K562 (cell line): Measurements from ENCODE around the gene OCA2. TPM values are rescaled to one million over a fixed set of nuclear protein-coding genes. Genes with fewer than 3 reads are reported as not detected.

ENCODE experiments used
- ATAC-seq: fragments of 200-7000 bp; cut with Tn5 transposase; 3 replicates; pipeline ENCODE4 v1.9.1; 2020; ENCODE audit warnings: moderate library complexity
- BruUV-seq: library from RNA; stranded (reverse); fragments of 400-500 nt; replicated peaks from 2 replicates; lab custom pipeline; 2021; lab: Mats Ljungman, UMichigan
- CTCF ChIA-PET: fragments of 300-600 bp; formaldehyde crosslinking; extraction: SDS; loops from one replicate; lab custom pipeline; 2021; ENCODE audit warnings: low intra/inter-chr PET ratio; lab: Yijun Ruan, JAX
- POLR2A ChIA-PET: fragments of 300-600, 350-650 bp; sonication (Branson Sonifier 250); formaldehyde crosslinking; extraction: SDS; loops from one replicate; lab custom pipeline; 2021; ENCODE audit warnings: antibody characterized with exemption, inconsistent platforms; lab: Yijun Ruan, JAX
- DNase-seq, 4 experiments: peaks; one replicate each; pipeline versions ENCODE4 v3.0.0 to v3.0.0-alpha.2; 2011 to 2018; ENCODE audit warnings: low spot score in 3 of 4, mixed read lengths in 3 of 4; ENCODE audit errors: extremely low read depth in 1 of 4
- FAIRE-seq: peaks from 2 replicates; lab custom pipeline; 2011; peaks lifted over from hg19 to GRCh38; lab: Jason Lieb, UNC
- H2AFZ ChIP-seq: 2 replicates; pipeline ENCODE4 v1.6.0; 2011; ENCODE audit warnings: low read depth, low read length, control low read depth, inconsistent platforms
- H3K27ac ChIP-seq: fragments of 200-600 bp; 3 replicates; pipeline ENCODE4 v1.8.0; 2011; ENCODE audit warnings: low read depth, mild to moderate bottlenecking, control low read depth, inconsistent platforms, low read length, moderate library complexity, mixed read lengths; ENCODE audit errors: extremely low read depth
- H3K27me3 ChIP-seq, 2 experiments: fragments of 300-600 bp in 1 of 2; 2 replicates in 1 of 2; 3 replicates in 1 of 2; pipeline versions ENCODE4 v1.6.0 to v1.8.0; 2011; ENCODE audit warnings: inconsistent platforms in 2 of 2, low read length in 2 of 2, mild to moderate bottlenecking in 1 of 2, mixed read lengths in 1 of 2, moderate library complexity in 1 of 2; ENCODE audit not compliant: control insufficient read depth in 2 of 2, insufficient read depth in 2 of 2
- H3K36me3 ChIP-seq: fragments of 300-600 bp; 3 replicates; pipeline ENCODE4 v1.8.0; 2011; ENCODE audit warnings: mild to moderate bottlenecking, low read length, inconsistent platforms; ENCODE audit not compliant: control insufficient read depth, insufficient read depth
- H3K4me1 ChIP-seq, 2 experiments: fragments of 200-600 bp in 1 of 2; replicated peaks in 1 of 2; 2 replicates in 1 of 2; 3 replicates in 1 of 2; pipeline versions ENCODE4 v1.5.1 to v1.8.0; 2011; ENCODE audit warnings: inconsistent platforms in 2 of 2, low read length in 2 of 2, mild to moderate bottlenecking in 1 of 2, mixed read lengths in 1 of 2, moderate library complexity in 1 of 2; ENCODE audit not compliant: control insufficient read depth in 2 of 2, insufficient read depth in 2 of 2
- H3K4me2 ChIP-seq: 2 replicates; pipeline ENCODE4 v1.6.1; 2011; ENCODE audit warnings: low read length, control low read depth, inconsistent platforms, mixed read lengths; ENCODE audit not compliant: insufficient read depth
- H3K4me3 ChIP-seq: fragments of 200-600 bp; sonication (generic), shearing (Covaris generic); 2 replicates; pipeline ENCODE4 v1.5.1; 2016; ENCODE audit warnings: control low read depth, inconsistent platforms
- H3K79me2 ChIP-seq: fragments of 200-600 bp; 3 replicates; pipeline ENCODE4 v1.8.0; 2011; ENCODE audit warnings: low read length, inconsistent platforms; ENCODE audit not compliant: control insufficient read depth, insufficient read depth
- H3K9ac ChIP-seq, 2 experiments: 2 replicates each; pipeline versions ENCODE4 v1.6.0 to v1.6.1; 2011; ENCODE audit warnings: low read depth in 2 of 2, low read length in 2 of 2, control low read depth in 1 of 2, inconsistent platforms in 1 of 2, mild to moderate bottlenecking in 1 of 2, mixed read lengths in 1 of 2; ENCODE audit not compliant: insufficient read depth in 1 of 2
- H3K9me1 ChIP-seq: one replicate; pipeline ENCODE4 v1.6.0; 2011; ENCODE audit warnings: inconsistent platforms, mild to moderate bottlenecking, low read length, moderate library complexity; ENCODE audit not compliant: control insufficient read depth, insufficient read depth
- H3K9me3 ChIP-seq: replicated peaks from 2 replicates; pipeline ENCODE4 v1.5.1; 2011; ENCODE audit warnings: low read depth, low read length, inconsistent platforms; ENCODE audit not compliant: control insufficient read depth, insufficient read depth
- H4K20me1 ChIP-seq: replicated peaks from 2 replicates; pipeline ENCODE4 v1.6.1; 2011; ENCODE audit warnings: low read length, inconsistent platforms, mixed read lengths; ENCODE audit not compliant: control insufficient read depth, insufficient read depth
- EP300 ChIP-seq: IDR thresholded peaks from 2 replicates; pipeline ENCODE4 v1.6.1; 2012; ENCODE audit warnings: low read length, improper control_type of control experiment
- FOS ChIP-seq: IDR thresholded peaks from 3 replicates; pipeline ENCODE4 v1.6.1; 2011; ENCODE audit not compliant: insufficient read length; ENCODE audit errors: extremely low read depth
- MAFF ChIP-seq: IDR thresholded peaks from 2 replicates; pipeline ENCODE4 v1.6.1; 2012; ENCODE audit warnings: low read length, improper control_type of control experiment
- NFYB ChIP-seq: IDR thresholded peaks from 2 replicates; pipeline ENCODE4 v1.6.1; 2011; ENCODE audit warnings: mild to moderate bottlenecking, moderate library complexity; ENCODE audit not compliant: insufficient read length; ENCODE audit errors: extremely low read depth
- NONO ChIP-seq, 2 experiments: fragments of 200-400 bp in 1 of 2; fragments of 450-650 bp in 1 of 2; formaldehyde crosslinking in 1 of 2; IDR thresholded peaks; 2 replicates each; pipeline ENCODE4 v1.6.1; 2017; ENCODE audit warnings: low read depth in 2 of 2, mild to moderate bottlenecking in 2 of 2, moderate library complexity in 2 of 2, low read length in 1 of 2
- OTX1 ChIP-seq: fragments of 450-650 bp; formaldehyde crosslinking; IDR thresholded peaks from 2 replicates; pipeline ENCODE4 v1.4.0; 2022; ENCODE audit warnings: mild to moderate bottlenecking
- PHTF2 ChIP-seq: fragments of 250-450 bp; sonication (Bioruptor Pico); IDR thresholded peaks from 2 replicates; pipeline ENCODE4 v1.5.0; 2021; ENCODE audit warnings: mild to moderate bottlenecking
- RBM39 ChIP-seq: fragments of 200-400 bp; formaldehyde crosslinking; optimal IDR thresholded peaks from 2 replicates; pipeline ENCODE3; 2018; ENCODE audit warnings: low read depth, low read length
- whole genome bisulfite sequencing: fragments of 100-300 bp; shearing (Covaris generic); methylation state at CpG from one replicate; pipeline ENCODE4 v1.1.6; 2016; ENCODE audit warnings: low coverage, mixed read lengths; ENCODE audit not compliant: insufficient coverage; ENCODE audit errors: missing lambda C conversion rate; 5-methylcytosine and 5-hydroxymethylcytosine counted together
- in situ Hi-C: fragments of 300-500 bp; cut with MboI; formaldehyde crosslinking; loops from 4 replicates; pipeline ENCODE4 v1.15.0; 2018; ENCODE audit warnings: inconsistent platforms, mixed read lengths
- intact Hi-C: fragments of 100-400 bp; cut with micrococcal nuclease; formaldehyde crosslinking; loops from 2 replicates; pipeline ENCODE4 v1.14.2; 2022
- polyA plus RNA-seq, 8 experiments: library from polyadenylated mRNA; depleted of rRNA in 4 of 8; stranded (reverse) in 5 of 8; unstranded in 3 of 8; fragments of >200 nt; fragmentation: Nextera tagmentation in 2 of 8; fragmentation: Illumina TruSeq in 1 of 8; extraction: Ambion mirVana in 2 of 8; extraction: Trizol in 1 of 8; gene quantifications; 2 replicates each; pipeline versions ENCODE4 v1.2.1 to v1.2.3, GENCODE V29; 2011 to 2014; ENCODE audit warnings: inconsistent platforms in 1 of 8, missing spikeins in 1 of 8
- total RNA-seq, 7 experiments: library from RNA; depleted of rRNA in 6 of 7; stranded (reverse); fragments of >200 nt in 6 of 7; fragmentation: Illumina TruSeq in 2 of 7; extraction: Trizol in 2 of 7; gene quantifications; 2 replicates each; pipeline versions ENCODE4 v1.2.1 to v1.2.3, GENCODE V29; 2011 to 2021; ENCODE audit warnings: low replicate concordance in 1 of 7
- TF ChIP-seq, protein P1 (sequence below): fragments of 450-650 bp; conservative IDR thresholded peaks from 2 replicates; pipeline ENCODE4 v1.6.1; 2016; ENCODE audit warnings: missing genetic modification characterization, low read depth, mild to moderate bottlenecking, missing compliant biosample characterization, moderate library complexity
- TF ChIP-seq, protein P2 (sequence below): fragments of 250-450 bp; sonication (Bioruptor Pico); IDR thresholded peaks from 2 replicates; pipeline ENCODE4 v1.5.0; 2021; ENCODE audit warnings: mild to moderate bottlenecking, moderate library complexity
- TF ChIP-seq, protein P3 (sequence below): fragments of 250-450 bp; sonication (Bioruptor Pico); IDR thresholded peaks from 2 replicates; pipeline ENCODE4 v1.5.0; 2020; ENCODE audit warnings: mild to moderate bottlenecking
- TF ChIP-seq, protein P4 (sequence below): IDR thresholded peaks from 3 replicates; pipeline ENCODE4 v1.6.1; 2011; ENCODE audit warnings: borderline replicate concordance, mild to moderate bottlenecking; ENCODE audit not compliant: insufficient read length, insufficient read depth

OCA2 gene
- total and polyA plus RNA-seq, 9 of the 15 experiments (the other 6 are each of a cell fraction or from before 2014, with no cell fraction given): 0.07 to 0.59 (median 0.17) TPM; not detected in 1

- TF ChIP-seq, protein P1, sequence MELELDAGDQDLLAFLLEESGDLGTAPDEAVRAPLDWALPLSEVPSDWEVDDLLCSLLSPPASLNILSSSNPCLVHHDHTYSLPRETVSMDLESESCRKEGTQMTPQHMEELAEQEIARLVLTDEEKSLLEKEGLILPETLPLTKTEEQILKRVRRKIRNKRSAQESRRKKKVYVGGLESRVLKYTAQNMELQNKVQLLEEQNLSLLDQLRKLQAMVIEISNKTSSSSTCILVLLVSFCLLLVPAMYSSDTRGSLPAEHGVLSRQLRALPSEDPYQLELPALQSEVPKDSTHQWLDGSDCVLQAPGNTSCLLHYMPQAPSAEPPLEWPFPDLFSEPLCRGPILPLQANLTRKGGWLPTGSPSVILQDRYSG (tag): no peak
- TF ChIP-seq, protein P2, sequence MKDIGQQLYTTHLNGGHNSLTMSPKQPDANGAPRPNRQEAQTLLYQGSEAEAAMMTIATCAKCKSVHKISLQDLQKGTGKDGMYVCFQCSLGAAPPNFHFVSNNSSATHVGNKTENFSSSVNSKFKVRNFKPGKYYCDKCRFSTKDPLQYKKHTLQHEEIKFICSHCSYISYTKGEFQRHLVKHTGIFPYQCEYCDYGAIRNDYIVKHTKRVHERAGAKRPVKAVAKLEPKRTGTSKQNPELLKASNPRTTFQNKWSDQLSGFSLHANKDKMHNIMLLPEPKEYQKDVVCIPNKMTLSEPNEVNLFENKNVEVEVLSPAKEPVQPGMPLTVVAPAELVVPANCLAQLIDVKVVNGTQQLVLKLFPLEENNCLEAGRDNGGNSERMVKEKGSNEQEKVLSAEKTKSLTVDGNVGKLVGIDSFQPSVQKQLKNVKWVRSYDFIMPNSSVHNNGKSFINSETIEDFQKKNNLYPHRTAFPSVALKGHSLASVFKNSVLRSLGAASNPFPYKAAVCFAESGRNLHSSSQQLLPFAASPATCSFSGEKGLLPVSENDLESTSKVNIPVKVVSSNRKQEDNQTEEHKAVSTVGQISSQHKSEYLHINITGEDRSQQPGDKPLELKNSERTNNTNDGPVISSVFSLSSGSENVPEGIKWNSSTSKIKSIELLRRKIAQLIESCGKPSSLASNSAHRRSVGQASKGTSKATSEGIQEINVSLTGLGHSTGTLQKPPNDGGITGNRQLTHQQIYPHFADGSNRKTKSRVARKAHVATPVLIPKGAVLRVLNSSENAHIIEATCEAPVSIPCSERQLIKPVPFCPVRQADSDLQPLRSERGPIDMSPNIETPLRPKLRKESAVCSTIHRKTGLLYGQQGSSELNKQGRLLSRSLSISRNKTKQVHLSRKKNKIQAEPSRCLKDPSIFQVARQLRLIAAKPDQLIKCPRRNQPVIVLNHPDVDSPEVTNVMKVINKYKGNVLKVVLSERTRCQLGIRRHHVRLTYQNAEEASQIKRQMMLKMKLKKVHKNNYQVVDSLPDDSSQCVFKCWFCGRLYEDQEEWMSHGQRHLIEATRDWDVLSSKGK (CRISPR knock-in tag): no peak
These were observed 234.4 kb downstream of the OCA2 start (continued) for GRCh38 chr15:27864719-27865118.

- peaks cover 3% of the 10 kb centered on the region; the same call in 1 of the 2 replicates for H4K20me1 ChIP-seq
- peaks cover 5 to 54% of the 10 kb centered on the region in 2 experiments; a peak in 4 of 5 replicates for H3K27me3 ChIP-seq
- no peak overlapping the region for H2AFZ ChIP-seq
- DNase-seq: no peak
- H3K4me2 ChIP-seq: no peak overlapping the region
- no peak overlapping the region for H3K27ac ChIP-seq
- no peak for FAIRE-seq
- H3K79me2 ChIP-seq: no peaks in the 10 kb centered on the region
- H3K9me3 ChIP-seq: no peaks in the 10 kb centered on the region
- H3K4me1 ChIP-seq: no peaks in the 10 kb centered on the region
- ChIA-PET CTCF (no interaction called here), POLR2A (interaction anchor here (0.5 kb wide), 2 partner anchors 14 to 296 kb away, joined by 3 to 4 read pairs; no protein-coding TSS in a partner anchor)
- no TSS peak for BruUV-seq
- WGBS: 0% methylated on average over 2 of the region's 2 CpGs
- intact Hi-C loops: no loop called here
- no peaks in the 10 kb centered on the region for H3K9me1 ChIP-seq
- H3K36me3 ChIP-seq: no peaks in the 10 kb centered on the region
- H3K4me3 ChIP-seq: no peak overlapping the region
- no peak overlapping the region for H3K9ac ChIP-seq
- ATAC-seq: no peak
- in situ Hi-C loops: no loop called here
- TF ChIP-seq PHTF2 (CRISPR knock-in tag) (no peak), EP300 (no peak), MAFF (no peak), RBM39 (no peak), NONO (IDR thresholded peaks at IDR 0.05; ENCODE audit: low read depth in 2 of 2, low read length in 1 of 2) (no peak), OTX1 (CRISPR knock-in tag) (no peak), FOS (no peak), NFYB (no peak)
- TF ChIP-seq, protein P3, sequence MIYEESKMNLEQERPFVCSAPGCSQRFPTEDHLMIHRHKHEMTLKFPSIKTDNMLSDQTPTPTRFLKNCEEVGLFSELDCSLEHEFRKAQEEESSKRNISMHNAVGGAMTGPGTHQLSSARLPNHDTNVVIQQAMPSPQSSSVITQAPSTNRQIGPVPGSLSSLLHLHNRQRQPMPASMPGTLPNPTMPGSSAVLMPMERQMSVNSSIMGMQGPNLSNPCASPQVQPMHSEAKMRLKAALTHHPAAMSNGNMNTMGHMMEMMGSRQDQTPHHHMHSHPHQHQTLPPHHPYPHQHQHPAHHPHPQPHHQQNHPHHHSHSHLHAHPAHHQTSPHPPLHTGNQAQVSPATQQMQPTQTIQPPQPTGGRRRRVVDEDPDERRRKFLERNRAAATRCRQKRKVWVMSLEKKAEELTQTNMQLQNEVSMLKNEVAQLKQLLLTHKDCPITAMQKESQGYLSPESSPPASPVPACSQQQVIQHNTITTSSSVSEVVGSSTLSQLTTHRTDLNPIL (CRISPR knock-in tag): no peak
- TF ChIP-seq, protein P4, sequence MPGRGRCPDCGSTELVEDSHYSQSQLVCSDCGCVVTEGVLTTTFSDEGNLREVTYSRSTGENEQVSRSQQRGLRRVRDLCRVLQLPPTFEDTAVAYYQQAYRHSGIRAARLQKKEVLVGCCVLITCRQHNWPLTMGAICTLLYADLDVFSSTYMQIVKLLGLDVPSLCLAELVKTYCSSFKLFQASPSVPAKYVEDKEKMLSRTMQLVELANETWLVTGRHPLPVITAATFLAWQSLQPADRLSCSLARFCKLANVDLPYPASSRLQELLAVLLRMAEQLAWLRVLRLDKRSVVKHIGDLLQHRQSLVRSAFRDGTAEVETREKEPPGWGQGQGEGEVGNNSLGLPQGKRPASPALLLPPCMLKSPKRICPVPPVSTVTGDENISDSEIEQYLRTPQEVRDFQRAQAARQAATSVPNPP: no peak
These were observed 235.0 kb downstream of the OCA2 start for GRCh38 chr15:27864086-27864485.
